ENCODE results near the gene ESRRA.

The ESRRA gene

DNA sequence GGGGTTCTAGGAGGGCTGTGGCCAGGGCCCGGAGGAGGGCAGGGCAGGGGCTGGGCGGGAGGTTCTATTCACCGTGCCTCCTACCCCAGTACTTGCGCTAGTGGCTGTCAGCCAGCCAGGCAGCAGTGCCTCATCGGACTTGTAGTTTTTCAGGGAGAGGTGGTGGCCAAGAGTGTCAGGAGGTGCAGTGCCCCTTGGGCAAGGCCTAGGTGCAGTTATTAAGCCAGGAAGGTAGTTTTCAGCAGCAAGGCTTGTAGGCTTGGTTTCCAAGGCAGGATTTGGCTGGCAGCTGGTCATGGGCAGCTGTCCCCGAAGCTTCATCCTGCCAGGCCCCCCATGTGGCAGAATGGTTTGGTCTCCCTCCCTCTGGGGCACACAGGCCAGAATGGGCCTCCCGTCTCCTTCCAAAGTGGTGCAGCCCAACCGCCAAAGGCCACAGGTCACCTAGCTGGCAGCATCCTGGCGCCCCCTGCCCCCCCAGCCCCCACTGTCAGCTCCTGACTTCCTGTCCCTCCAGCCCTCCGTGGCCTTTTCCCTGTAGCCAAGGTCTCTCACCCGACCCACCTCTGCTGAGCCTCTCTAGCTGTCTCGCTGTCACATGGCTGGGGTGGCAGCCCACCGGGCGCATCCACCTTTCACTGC is 43.2 kb downstream of the ESRRA start:
- ChIA-PET POLR2A (no interaction called here), CTCF (interaction anchor here (1.5 kb wide), 1 partner anchor 48 kb away, joined by 5 read pairs; the partner anchor contains the start of gene CATSPERZ)
- DNase-seq (ENCODE audit: extremely low spot score): no peak
- TF ChIP-seq CTCF (IDR thresholded peaks at IDR 0.05; ENCODE audit: control extremely low read depth, extremely low read depth, low read depth, missing control alignments): no peak

- DNase-seq (ENCODE audit: extremely low spot score): no peak
- ChIA-PET POLR2A (no interaction called here), CTCF (interaction anchor here (1.3 to 2.9 kb wide), 3 partner anchors 17 to 48 kb away, joined by 3 to 18 read pairs (median 5); partner anchors contain the start of genes CATSPERZ and PRDX5)
- TF ChIP-seq CTCF (IDR thresholded peaks at IDR 0.05; ENCODE audit: control extremely low read depth, extremely low read depth, low read depth, missing control alignments): no peak
Measured at GRCh38 chr11:64349025-64349387, 43.7 kb downstream of the ESRRA start.

DNA sequence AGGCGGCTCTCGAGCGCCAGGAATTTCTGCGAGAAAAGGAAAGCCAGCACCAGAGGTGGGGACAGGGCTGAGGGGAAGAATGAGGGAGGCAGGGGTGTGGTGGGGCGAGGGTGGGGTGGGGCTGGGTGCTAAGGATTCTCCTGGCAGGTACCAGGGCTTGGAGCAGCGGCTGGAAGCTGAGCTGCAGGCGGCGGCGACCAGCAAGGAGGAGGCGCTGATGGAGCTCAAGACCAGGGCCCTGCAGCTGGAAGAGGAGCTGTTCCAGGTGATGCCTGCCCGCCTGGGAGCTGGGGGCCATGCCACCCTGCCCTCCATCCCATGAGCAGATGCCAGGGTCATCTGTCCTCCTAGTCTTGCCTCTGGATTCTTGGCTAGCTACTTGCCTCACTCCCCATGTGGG is 44.1 kb downstream of the ESRRA start:
- ChIA-PET POLR2A (no interaction called here), CTCF (interaction anchor here (1.1 to 2.9 kb wide), 4 partner anchors 17 to 100 kb away, joined by 3 to 18 read pairs (median 4); partner anchors contain the start of genes CATSPERZ and PRDX5)
- no peak for DNase-seq (ENCODE audit: extremely low spot score)
- TF ChIP-seq CTCF (IDR thresholded peaks at IDR 0.05; ENCODE audit: control extremely low read depth, extremely low read depth, low read depth, missing control alignments): no peak

DNA sequence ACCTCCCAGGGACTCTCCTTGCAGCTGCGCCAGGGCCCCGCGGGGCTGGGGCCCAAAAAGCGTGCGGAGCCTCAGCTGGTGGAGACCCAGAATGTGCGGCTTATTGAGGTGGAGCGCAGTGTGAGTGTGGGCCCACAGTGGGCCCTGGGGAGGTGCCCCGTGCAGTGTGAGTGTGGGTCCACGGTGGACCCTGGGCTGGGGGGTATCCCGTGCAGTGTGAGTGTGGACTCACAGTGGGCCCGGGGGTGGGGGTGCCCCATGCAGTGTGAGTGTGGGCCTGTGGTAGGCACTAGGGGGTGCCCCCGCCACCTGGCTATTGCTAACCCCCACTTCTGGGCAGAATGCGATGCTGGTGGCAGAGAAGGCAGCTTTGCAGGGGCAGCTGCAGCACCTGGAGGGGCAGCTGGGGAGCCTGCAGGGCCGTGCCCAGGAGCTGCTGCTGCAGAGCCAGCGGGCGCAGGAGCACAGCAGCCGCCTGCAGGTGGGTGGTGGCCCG is 45.9 kb downstream of the ESRRA start:
- no peak for DNase-seq (ENCODE audit: extremely low spot score)
- POLR2A ChIA-PET: no interaction called here
- no peak for TF ChIP-seq CTCF (IDR thresholded peaks at IDR 0.05; ENCODE audit: control extremely low read depth, extremely low read depth, low read depth, missing control alignments)
- CTCF ChIA-PET: interaction anchor here (1.7 to 8.5 kb wide), 4 partner anchors 8 to 47 kb away, joined by 4 to 81 read pairs (median 12); partner anchors contain the start of genes CCDC88B, PRDX5 and TRMT112

GRCh38 chr11:64352099-64352994 is 47.0 kb downstream of the ESRRA start:
- ChIA-PET POLR2A (interaction anchor here (0.6 to 1.5 kb wide), 2 partner anchors 10 to 105 kb away, joined by 3 to 5 read pairs; partner anchors contain the start of gene PPP1R14B), CTCF (interaction anchor here (1.3 to 8.5 kb wide), 7 partner anchors 9 to 81 kb away, joined by 4 to 81 read pairs (median 10); partner anchors contain the start of genes CCDC88B, ESRRA, PRDX5 and TRMT112)
- no peak for TF ChIP-seq CTCF (IDR thresholded peaks at IDR 0.05; ENCODE audit: control extremely low read depth, extremely low read depth, low read depth, missing control alignments)
- DNase-seq (ENCODE audit: extremely low spot score): no peak
